ENCODE results near the gene ARHGEF16. TPM values are rescaled to one million over a fixed set of nuclear protein-coding genes. Genes with fewer than 3 reads are reported as not detected.

Gene ARHGEF16
- polyA plus RNA-seq, 1 donor, result 0.81 TPM

DNA sequence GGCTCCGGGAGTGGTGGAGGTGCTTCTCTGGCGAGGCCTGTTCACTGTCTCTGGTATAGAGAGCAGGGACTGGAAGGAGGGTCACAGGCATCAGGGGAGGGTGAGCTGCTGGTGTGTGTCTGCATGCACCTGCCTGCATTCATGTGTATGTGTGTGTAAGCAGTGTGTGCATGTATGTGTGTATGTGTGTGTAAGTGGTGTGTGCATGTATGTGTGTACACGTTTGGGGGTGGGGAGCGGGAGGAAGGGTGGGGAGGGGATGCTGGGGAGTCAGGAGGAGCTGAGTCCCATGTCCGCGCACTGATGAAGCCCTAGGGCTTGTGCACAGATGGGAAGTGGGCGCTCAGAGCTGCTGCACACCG is 49.0 kb downstream of the ARHGEF16 start:
- DNase-seq, result no peak

GRCh38 chr1:3504151-3504821 is 49.8 kb downstream of the ARHGEF16 start:
- no peak for DNase-seq

- DNase-seq, result no peak
These were observed 50.3 kb downstream of the ARHGEF16 start for GRCh38 chr1:3504822-3505153.

GRCh38 chr1:3505161-3505560 is 50.7 kb downstream of the ARHGEF16 start:
- DNase-seq, result no peak

GRCh38 chr1:3506041-3506440 is 51.6 kb downstream of the ARHGEF16 start:
- DNase-seq, result no peak

- no peak for DNase-seq
These were observed 52.5 kb downstream of the ARHGEF16 start for GRCh38 chr1:3506943-3507342.

- no peak for DNase-seq
These were observed 53.3 kb downstream of the ARHGEF16 start for GRCh38 chr1:3507636-3508275.

DNA sequence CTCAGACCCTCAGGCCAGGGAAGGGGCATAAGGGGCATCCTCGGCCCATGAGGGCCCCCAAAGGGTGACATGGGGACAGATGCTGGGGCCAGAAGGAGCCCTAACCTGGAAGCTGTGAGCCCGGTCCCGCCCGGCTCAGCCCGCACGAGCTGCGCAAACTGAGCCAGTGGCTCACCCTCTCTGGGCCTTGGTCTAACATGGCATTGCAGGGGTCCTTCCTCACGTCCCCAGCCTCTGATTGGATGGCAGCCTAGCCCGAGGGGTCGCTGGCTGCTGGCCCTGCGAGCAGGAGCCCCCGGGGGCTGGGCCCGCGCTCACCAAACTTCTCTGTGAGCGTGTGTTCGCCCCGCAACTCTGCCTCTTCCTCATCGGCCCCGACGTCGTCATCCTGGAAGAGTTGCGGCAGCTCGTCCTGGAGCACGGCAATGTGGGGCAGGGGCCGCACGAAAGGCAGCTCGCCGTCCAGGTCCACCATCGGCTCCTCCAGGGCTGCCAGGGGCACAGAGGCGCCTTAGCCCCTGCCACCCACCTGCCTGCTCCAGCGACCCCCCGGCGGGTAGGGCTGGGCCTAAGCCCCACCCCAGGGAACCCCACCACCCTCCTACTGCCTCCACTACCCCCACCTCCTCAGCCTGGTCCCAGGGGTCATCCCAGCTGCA is 54.4 kb downstream of the ARHGEF16 start:
- DNase-seq, result no peak

DNA sequence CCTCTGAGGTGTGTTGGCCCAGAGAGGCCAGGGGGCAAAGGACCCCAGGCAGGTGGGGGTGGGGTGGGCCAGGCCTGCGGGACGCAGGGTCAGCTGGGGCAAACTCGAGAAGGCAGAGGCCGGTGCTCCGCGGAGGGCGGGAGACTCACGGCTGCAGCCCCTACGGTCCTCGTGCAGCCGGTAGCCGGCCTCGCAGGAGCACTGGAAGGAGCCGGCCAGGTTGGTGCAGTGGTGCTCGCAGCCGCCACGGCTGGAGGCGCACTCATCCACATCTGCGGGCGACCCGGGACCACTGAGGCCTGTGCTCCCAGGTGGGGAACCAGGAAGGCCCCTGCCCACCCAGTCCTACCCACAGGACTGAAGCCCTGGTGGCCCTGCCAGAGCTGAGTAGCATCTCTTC is 55.3 kb downstream of the ARHGEF16 start:
- DNase-seq, result no peak

DNA sequence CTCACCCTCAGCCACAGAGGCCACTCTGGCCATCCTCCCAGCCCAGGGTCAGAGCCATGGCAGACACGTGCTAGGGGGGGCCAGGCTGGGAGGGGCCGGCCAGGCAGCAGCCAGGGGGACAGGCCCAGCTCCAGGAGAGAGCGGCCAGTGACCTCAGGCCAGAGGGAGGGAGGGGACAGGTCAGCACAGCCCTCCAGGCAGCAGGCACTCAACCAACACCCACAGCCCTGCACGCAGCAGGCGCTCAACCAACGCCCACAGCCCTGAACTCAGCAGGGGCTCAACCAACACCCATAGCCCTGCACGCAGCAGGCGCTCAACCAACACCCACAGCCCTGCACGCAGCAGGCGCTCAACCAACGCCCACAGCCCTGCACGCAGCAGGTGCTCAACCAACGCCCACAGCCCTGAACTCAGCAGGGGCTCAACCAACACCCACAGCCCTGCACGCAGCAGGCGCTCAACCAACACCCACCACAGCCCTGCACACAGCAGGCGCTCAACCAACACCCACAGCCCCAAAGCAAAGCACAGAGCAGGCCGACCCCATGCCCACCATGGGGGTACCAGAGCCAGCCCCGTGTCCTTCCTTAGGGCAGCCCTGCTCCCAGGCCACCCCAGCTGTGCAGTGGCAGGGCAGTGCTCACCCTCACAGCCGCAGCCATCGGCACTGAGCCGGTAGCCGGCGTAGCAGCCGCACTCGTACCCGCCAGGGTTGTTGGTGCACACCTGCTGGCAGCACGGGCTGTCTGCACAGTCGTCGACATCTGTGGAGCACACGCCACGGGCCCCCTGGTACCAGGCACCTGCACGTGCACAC is 55.9 kb downstream of the ARHGEF16 start:
- DNase-seq, result no peak

GRCh38 chr1:3510956-3511250 is 56.4 kb downstream of the ARHGEF16 start:
- no peak for DNase-seq

- DNase-seq, result no peak
These were observed 56.8 kb downstream of the ARHGEF16 start for GRCh38 chr1:3511306-3511705.

GRCh38 chr1:3511856-3512255 is 57.4 kb downstream of the ARHGEF16 start:
- DNase-seq, result no peak

DNA sequence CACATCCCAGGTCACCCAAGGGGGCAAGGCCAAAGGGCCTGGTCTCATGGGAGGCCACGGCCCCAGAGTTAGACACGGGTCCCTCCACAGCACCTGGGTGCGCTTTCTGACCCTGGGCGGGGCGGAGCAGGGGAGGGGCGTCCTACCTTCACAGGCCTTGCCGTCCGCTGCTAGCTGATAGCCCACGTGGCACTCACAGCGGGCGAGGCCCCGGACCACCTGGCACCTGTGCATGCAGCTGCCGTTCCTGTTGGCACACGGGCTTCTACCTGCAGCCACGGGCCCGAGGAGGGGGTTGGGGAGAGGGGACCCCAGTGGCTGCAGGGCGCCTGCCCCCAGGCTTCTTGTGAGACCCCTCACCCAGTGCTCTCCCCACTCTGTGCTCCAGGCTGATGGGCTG is 59.9 kb downstream of the ARHGEF16 start:
- DNase-seq, result no peak

GRCh38 chr1:3515272-3515671 is 60.8 kb downstream of the ARHGEF16 start:
- DNase-seq, result no peak

DNA sequence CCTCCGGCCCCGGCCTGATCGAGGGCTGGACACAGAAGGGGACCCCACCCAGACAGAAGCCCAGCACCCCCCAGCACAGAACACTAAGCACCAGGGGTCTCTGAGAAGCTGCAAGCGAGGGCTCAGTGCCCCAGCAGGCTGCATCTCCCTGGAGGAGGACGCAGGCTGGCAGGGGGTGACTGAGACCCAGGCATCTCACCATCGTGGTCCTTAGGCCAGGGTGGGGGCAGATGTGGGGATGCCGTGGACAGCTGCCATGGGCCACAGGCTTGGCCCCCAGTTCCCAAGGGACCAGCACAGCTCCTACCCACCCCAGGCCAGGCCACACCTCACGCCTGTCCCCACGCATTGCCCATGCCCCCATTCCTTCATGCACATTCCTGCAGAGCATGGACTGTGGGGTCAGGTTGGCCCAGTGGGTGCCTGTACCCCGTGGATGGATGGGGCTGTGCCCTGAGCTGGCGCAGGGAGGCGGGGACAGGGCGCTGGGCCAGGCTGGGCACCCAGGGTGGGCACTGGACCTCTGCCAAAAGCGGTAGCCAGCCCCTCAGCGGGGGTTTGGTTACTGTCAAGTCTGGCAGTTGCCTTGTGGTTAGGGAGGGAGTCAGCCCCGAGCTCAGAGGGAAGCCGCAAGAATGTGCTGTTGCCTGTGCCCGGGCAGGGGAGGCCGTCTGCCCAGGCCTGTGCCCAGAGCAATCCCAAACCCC is 61.5 kb downstream of the ARHGEF16 start:
- DNase-seq, result no peak

DNA sequence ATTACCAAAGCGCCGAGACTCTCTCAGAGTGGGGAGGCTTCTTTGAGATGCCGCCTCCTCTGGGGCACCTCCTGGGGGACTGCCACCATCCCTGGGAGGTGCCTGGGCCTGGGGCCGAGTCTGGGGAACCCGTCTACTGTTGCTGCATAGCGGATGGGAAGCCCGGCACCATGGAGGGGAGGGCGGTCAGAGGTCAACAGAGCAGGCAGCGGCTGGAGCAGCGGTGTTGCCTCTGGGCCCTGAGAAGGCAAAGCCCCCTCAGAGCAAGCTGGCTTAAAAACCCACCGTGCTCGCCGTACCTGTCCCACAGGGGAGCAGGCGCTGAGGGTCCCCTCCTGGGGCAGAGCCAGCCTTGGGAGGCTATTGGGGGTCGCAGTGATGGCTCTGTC is 62.0 kb downstream of the ARHGEF16 start:
- no peak for DNase-seq

DNA sequence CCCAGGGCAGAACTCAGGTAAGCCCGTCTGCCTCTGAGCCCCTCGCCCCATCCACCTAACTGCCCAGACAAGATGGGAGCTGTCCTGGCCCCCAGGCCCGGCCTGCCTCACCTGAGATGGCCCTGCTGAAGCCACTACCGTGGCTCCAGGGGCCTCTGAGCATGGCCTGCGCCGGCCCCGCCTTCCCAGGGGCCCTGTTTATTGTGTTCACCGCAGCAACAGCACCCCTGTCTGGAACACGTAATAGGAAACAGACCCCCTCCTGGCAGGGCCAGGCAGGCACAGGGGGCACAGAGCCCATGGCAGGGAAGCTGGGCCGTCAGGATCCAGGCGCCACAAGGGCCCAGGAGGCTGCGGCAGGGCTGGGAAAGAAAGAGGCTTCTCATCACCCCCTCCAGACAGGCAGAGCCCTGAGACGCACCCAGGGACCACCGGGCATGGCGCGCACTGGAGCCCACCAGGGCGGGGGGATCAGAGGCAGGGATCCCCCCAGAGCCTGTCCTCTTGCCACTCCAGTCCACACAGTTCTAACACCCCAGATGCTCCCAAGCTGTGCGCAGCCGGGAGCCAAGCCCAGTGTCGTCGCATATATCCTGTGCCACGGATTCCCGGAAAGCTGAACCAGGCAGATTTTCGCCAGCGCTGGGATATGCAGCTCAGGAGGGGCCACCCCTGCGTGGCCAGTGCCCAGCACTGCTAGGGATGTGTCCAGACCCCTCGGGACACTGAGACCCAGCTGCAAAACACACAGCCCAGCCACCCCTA is 62.6 kb downstream of the ARHGEF16 start:
- no peak for DNase-seq

DNA sequence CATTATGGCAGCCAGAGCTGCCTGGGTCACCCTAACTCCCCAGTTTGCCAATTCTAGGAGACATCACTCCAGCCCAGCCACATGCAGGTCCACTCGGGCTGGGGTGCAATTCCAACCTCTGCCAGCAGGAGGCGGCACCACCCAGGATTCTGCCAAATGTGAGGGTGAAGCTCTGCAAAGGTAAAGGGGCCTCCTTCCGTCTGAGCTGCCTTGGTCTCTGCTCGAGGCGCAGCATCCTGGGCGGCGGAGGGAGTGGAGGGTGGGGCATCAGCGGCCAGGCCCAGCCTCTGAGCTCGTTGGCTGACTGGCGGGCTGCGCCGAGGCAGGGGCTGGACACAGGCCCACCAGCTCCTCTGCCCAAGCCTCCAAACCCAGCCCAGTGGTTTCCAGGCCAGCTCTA is 63.8 kb downstream of the ARHGEF16 start:
- DNase-seq, result no peak

- DNase-seq, result no peak
These were observed 64.3 kb downstream of the ARHGEF16 start for GRCh38 chr1:3518756-3519155.

DNA sequence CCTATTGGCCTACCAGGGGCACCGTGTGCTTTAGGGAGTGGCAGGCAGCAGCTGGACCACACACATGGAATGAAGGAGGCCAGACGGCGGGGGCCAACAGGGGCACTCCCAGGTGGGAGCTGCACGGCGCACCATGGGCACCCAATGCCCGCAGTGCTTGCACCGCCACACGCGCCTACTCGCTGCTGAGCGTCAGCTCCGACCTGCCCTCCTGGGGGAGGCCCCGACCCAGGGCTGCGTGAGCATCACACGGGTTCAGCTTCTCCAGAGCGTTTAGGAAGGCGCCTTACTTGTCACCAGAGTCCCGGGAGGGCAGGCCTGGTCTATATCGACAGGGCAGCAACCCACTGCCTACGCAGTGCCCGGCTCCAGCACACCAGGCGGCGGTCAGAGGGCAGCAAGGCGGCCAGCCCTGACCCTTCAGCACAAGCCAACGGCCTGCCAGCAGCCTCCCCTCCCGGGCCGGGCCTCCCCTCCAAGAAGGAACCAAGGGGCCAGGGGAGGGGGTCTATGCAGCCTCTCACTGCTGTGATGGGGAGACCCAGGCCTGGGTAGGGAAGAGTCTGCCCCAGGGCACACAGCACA is 64.9 kb downstream of the ARHGEF16 start:
- DNase-seq, result no peak

Measured in hindlimb muscle (tissue), 1 donor.